ENCODE data around the gene MTR.

DNA sequence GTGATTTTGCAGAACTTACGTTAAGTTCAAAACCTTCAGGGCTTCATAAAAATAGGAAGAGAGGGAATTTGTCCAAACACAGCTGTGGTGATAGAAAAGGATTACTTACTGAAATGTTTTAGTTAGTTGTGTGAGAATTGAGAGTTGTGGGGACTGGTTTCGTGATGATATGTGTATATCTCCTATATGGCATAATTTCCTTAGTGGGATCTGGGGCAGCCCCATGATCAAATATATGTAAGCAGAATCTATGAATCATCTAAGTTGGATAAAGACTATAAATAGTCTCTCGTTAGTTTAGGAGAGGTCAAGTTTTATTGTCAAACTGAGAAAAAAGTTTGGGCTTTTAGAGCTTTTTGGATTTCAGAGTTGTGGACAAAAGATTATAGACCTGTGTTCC is 14.9 kb downstream of the MTR start:
- TF ChIP-seq, protein P1, sequence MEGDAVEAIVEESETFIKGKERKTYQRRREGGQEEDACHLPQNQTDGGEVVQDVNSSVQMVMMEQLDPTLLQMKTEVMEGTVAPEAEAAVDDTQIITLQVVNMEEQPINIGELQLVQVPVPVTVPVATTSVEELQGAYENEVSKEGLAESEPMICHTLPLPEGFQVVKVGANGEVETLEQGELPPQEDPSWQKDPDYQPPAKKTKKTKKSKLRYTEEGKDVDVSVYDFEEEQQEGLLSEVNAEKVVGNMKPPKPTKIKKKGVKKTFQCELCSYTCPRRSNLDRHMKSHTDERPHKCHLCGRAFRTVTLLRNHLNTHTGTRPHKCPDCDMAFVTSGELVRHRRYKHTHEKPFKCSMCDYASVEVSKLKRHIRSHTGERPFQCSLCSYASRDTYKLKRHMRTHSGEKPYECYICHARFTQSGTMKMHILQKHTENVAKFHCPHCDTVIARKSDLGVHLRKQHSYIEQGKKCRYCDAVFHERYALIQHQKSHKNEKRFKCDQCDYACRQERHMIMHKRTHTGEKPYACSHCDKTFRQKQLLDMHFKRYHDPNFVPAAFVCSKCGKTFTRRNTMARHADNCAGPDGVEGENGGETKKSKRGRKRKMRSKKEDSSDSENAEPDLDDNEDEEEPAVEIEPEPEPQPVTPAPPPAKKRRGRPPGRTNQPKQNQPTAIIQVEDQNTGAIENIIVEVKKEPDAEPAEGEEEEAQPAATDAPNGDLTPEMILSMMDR (IDR thresholded peaks at IDR 0.05): no peak
- no peak for TF ChIP-seq POLR2A (IDR thresholded peaks at IDR 0.05)

All from thyroid gland (tissue), 4 donors.